ENCODE data around the gene RAB27B.

DNA sequence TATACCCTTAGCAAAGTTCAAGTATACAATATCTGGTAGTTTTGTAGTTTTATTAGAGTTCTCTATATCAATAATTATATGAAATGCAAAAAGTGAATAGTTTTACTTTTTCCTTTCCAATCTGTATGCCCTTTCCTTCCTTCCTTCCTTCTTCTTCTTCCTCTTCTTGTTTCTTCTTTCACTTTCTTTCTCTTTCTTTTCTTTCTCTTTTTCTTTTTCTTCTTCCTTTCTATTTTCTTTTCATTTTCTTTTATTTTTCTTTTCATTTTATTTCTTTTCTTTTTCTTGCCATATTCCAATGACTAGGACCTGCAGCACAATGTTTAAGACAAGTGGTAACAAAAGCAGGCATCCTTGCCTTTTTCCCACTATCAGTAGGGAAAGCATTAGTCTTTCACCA is 71.2 kb downstream of the RAB27B start:
- TF ChIP-seq, protein P1, sequence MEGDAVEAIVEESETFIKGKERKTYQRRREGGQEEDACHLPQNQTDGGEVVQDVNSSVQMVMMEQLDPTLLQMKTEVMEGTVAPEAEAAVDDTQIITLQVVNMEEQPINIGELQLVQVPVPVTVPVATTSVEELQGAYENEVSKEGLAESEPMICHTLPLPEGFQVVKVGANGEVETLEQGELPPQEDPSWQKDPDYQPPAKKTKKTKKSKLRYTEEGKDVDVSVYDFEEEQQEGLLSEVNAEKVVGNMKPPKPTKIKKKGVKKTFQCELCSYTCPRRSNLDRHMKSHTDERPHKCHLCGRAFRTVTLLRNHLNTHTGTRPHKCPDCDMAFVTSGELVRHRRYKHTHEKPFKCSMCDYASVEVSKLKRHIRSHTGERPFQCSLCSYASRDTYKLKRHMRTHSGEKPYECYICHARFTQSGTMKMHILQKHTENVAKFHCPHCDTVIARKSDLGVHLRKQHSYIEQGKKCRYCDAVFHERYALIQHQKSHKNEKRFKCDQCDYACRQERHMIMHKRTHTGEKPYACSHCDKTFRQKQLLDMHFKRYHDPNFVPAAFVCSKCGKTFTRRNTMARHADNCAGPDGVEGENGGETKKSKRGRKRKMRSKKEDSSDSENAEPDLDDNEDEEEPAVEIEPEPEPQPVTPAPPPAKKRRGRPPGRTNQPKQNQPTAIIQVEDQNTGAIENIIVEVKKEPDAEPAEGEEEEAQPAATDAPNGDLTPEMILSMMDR (IDR thresholded peaks at IDR 0.05): no peak
- no peak for TF ChIP-seq POLR2A (IDR thresholded peaks at IDR 0.05)
